Measurements from ENCODE around the gene CPSF3. TPM values are rescaled to one million over a fixed set of nuclear protein-coding genes. Genes with fewer than 3 reads are reported as not detected.

CPSF3 gene
- total RNA-seq, 1 donor from 2014 or later = 86.4 TPM

- peaks cover 10% of the 10 kb centered on the region for H3K4me1 Mint-ChIP-seq
- H3K27me3 Mint-ChIP-seq (ENCODE audit: low read depth) = peaks cover 42% of the 10 kb centered on the region
- peaks cover 30% of the 10 kb centered on the region for H3K36me3 Mint-ChIP-seq (ENCODE audit: low read depth)
- H3K27ac Mint-ChIP-seq (ENCODE audit: unreplicated experiment) = no peak overlapping the region
- no peak overlapping the region for H3K4me3 Mint-ChIP-seq
- TF ChIP-seq CTCF (conservative IDR thresholded peaks at IDR 0.05) = no peak
- no peak for DNase-seq (ENCODE audit: low read depth, low spot score)
- no peaks in the 10 kb centered on the region for H3K9me3 Mint-ChIP-seq
These were observed 44.7 kb upstream of the CPSF3 start for GRCh38 chr2:9378433-9379390.

GRCh38 chr2:9379391-9379755, 44.1 kb upstream of the CPSF3 start:
- Mint-ChIP-seq H3K4me3 (no peak overlapping the region), H3K36me3 (ENCODE audit: low read depth) (peaks cover 25% of the 10 kb centered on the region), H3K27ac (ENCODE audit: unreplicated experiment) (no peak overlapping the region), H3K9me3 (no peaks in the 10 kb centered on the region), H3K4me1 (peaks cover 3% of the 10 kb centered on the region), H3K27me3 (ENCODE audit: low read depth) (peaks cover 35% of the 10 kb centered on the region)
- no peak for TF ChIP-seq CTCF (conservative IDR thresholded peaks at IDR 0.05)
- no peak for DNase-seq (ENCODE audit: low read depth, low spot score)

DNA sequence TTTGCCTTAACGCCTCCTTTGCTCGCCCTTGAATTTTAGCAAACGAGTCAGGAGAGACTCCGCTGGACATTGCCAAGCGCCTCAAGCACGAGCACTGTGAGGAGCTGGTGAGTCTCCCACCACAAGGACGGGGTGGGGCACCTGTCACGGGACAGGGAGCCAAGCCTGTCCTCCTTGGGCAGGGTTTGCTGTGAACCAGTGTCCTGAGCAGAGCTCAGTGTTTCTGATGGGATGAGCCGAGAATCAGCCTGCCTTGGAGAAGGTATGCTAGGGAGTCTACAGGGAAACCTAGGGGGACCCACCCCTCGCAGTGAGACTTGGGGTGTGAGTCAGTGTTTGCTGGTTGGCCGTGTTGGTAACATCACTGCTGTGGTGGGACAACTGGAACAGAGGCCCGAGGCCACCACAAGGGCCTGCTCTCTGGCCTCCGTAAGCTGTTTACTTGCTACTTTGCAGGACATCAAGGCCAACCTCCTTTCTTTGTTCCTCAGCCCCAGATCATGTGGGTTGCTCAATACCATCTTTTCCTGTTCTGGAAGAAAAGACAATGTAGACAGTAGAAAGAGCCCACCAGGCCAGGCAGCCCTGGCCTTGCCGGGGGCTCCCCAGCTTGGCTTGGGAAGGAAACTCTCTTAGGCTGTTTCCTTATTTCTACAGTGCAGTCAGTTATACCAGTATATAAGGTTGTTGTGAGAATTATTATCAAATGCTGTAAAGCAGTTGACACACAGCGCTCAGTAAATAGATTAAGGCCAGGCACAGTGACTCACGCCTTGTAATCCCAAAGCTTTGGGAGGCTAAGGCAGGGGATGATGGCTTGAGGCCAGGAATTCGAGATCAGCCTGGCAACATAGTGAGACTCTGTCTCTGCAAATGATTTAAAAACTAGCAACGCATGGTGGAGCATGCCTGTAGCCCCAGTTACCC, 42.5 kb upstream of the CPSF3 start:
- Mint-ChIP-seq H3K9me3 (no peaks in the 10 kb centered on the region), H3K4me3 (no peak overlapping the region), H3K27me3 (ENCODE audit: low read depth) (peaks cover 21% of the 10 kb centered on the region), H3K36me3 (ENCODE audit: low read depth) (peaks cover 21% of the 10 kb centered on the region), H3K4me1 (peaks cover 3% of the 10 kb centered on the region), H3K27ac (ENCODE audit: unreplicated experiment) (no peak overlapping the region)
- DNase-seq (ENCODE audit: low read depth, low spot score) = no peak
- no peak for TF ChIP-seq CTCF (conservative IDR thresholded peaks at IDR 0.05)

DNA sequence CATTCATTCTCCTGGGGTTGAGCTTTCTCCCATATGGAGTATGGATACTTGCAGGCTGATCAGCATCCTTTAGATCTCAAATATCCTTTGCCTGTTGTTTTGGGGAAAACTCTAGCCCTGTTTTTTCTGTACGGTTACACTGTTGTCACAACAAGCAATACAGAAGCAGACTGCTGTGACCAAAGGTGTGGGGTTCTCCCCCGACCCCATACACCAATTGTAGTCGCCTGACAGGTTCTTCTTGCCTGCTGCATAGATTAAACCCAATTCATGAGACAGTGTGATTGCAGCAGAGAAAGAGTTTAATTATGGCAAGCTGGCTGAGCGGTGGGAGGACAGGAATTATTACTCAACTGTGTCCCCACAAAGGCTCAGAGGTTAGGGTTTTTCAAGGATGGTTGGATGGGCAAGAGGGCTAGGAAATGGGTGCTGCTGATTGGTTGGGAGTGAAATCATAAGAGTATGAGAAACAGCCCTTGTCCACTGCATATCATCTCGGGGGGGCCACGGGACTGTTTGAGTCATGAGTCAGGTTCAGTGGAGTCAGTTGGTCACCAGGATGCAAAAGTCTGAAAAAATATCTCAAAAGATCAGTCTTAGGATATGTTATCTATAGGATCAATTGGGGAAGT, 40.7 kb upstream of the CPSF3 start:
- Mint-ChIP-seq H3K9me3 (no peaks in the 10 kb centered on the region), H3K4me3 (no peak overlapping the region), H3K27me3 (ENCODE audit: low read depth) (peaks cover 4% of the 10 kb centered on the region), H3K27ac (ENCODE audit: unreplicated experiment) (peak overlapping the region; percentile 62), H3K4me1 (no peaks in the 10 kb centered on the region), H3K36me3 (ENCODE audit: low read depth) (peaks cover 11% of the 10 kb centered on the region)
- no peak for DNase-seq (ENCODE audit: low read depth, low spot score)
- TF ChIP-seq CTCF (conservative IDR thresholded peaks at IDR 0.05) = no peak

- Mint-ChIP-seq H3K4me1 (no peaks in the 10 kb centered on the region), H3K9me3 (no peaks in the 10 kb centered on the region), H3K27me3 (ENCODE audit: low read depth) (no peaks in the 10 kb centered on the region), H3K27ac (ENCODE audit: unreplicated experiment) (no peak overlapping the region), H3K36me3 (ENCODE audit: low read depth) (peaks cover 7% of the 10 kb centered on the region), H3K4me3 (no peak overlapping the region)
- no peak for DNase-seq (ENCODE audit: low read depth, low spot score)
- TF ChIP-seq CTCF (conservative IDR thresholded peaks at IDR 0.05) = no peak
These were observed 38.9 kb upstream of the CPSF3 start for GRCh38 chr2:9384521-9384920.
